NCI-H2107 treated with DMSO at 0.1 percent for 48 hours (cell line): ENCODE data around the gene CDX1.
A peak's percentile ranks its signal among the peaks of the same experiment; 100 is the strongest.

Source experiments
- DNase-seq: peaks from one replicate; lab custom pipeline; 2025; ENCODE audit not compliant: unreplicated experiment; lab: John Stamatoyannopoulos, UW

Gene CDX1

DNA sequence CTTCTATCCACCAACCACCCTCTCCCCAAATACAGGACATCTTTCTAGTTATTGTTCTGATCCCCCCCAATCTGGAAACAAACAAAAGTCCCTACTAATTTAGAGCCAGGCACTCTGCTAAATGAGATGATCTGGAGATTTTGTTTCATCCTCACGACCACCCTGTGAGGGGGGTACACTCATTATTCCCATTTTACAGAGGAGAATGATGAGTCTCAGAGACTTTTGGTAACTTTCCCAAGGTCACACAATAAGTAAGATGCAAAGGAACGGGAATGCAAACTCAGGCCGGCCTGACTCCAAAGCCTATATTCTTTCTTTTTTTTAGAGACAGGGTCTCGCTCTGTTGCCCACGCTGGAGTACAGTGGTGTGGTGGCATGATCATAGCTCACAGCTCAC is 20.3 kb upstream of the CDX1 start:
- no peak for DNase-seq

DNA sequence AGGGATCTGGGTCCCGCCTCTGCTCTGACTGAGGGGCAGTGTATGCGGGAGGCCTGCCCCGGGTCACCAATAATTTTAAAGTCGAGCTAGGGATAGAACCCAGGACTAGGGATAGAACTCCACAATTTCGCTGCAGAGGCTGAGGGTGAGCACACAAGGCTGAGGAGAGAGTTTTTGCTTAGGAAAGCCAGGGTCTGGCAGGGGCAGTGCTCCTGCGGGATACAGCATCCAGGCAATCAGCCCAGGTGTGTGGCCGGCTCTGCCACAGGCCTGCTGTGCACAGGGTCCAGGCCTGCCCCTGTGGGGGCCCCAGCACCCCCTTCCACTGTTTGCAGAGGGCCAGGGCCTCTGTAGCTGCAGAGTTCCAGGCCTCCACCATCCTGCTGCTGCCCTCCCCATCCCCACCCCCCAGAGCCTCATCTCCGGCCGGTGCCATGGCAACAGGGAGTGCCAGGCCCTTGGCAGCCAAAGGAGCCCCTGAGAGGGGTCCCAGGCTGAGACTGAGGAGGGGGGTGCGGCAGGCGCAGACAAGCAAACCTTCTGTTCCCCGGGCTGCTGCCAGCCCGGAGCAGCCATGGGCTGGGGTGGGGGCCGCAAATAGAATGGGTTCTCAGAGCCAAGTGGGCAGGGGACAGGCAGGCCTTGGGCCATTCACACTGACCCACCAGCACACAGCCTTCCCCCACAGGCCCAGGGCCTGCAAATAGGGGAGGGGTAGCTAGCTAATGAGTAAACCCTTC is 19.5 kb upstream of the CDX1 start:
- DNase-seq: no peak

- no peak for DNase-seq
These were observed 18.9 kb upstream of the CDX1 start for GRCh38 chr5:150147670-150148069.

DNA sequence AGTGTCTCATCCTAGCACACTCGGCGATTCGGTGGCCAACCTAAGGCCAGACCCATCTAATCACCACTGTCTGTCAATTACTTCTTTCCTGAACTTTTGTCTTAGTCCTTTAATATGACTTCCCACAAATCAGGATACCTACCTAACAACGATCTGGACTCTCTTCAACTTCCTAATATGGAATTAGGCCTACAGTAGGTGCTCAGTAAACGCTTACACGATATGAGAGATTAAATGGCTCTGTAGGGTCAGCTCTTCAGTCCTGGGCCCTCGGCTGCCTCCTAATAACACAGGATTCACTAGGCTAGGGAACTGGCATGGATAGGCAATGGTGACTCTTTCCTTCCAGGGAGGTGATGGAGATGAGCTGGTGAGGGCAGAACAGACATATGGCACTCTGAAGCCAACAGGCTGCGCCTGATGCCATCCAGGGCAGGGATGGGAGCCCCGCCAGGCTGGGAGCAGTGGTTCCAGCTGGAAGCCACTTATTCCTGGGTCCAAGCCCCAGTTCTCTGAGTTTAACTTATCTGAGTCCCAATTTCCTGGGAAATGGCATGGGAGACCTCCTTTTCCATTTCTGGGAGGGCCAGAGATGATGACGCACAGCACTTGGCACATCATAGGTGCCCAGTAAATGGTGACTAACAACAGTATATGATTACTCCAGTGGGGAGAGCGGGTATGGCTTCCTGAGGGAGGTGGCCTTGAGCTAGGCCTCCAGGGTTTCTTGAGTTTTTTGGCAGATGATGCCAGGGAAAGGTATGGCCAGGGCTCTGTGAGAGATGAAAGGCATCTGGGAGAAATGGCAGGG is 18.3 kb upstream of the CDX1 start:
- DNase-seq: no peak

GRCh38 chr5:150149618-150150017 is 17.0 kb upstream of the CDX1 start:
- DNase-seq: no peak

DNA sequence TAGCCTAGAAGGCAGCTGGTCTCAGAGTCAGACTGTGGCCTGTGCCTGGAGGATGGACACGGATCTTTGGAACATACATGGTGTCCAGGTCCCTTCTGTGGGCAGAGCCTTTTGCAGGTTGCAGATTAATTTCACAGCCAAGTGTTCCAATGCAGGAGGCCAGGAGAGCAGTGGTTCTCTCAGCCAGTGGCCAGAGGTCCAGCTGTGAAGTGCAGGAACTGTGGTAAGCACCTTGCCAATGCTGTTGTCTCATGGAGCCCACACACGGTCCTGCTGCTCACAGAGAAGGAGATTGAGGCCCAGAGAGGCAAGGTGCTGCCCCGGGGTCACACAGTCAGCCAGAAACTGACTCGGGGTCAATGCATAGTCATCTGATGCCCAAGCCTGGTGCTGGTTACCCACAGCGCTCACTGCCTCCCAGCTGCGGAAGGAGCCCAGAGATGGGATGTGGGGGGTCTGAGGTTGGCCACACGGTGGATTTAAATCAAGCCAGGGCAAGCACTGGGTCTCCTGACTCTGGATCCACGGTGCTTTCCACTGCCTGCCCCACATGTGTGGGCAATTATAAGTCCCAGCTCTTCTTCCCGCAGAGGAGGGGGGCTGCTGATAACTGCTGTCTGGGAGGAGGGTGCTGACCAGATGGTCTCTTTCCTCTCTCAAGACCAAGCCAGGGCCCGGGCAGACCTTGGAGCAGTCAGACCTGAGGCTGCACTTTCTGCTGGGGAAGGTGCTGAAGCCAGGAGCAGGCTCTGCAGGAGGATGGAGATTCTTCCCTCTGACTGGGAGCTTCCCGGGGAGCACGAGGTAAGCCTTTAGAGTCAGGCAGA is 13.7 kb upstream of the CDX1 start:
- DNase-seq: no peak

DNA sequence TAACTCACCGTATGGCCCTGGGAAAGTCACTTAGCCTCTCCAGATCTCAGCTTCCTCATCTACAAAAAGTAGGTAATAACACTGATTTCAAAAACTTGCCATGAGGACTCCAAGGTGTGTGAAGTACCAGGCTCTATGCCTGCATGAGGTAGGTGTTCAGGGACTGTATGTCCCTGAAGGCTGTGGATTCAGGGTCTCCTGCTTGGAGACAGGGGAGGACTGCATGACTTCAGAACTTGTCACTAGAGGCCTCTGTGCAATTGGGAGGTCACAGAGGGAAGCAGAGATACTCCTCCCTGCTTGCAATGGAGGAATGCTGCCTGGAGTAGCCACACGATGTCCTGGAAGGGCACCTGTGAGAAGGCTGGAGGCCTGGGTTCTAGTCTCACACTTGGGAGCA is 13.1 kb upstream of the CDX1 start:
- no peak for DNase-seq

DNA sequence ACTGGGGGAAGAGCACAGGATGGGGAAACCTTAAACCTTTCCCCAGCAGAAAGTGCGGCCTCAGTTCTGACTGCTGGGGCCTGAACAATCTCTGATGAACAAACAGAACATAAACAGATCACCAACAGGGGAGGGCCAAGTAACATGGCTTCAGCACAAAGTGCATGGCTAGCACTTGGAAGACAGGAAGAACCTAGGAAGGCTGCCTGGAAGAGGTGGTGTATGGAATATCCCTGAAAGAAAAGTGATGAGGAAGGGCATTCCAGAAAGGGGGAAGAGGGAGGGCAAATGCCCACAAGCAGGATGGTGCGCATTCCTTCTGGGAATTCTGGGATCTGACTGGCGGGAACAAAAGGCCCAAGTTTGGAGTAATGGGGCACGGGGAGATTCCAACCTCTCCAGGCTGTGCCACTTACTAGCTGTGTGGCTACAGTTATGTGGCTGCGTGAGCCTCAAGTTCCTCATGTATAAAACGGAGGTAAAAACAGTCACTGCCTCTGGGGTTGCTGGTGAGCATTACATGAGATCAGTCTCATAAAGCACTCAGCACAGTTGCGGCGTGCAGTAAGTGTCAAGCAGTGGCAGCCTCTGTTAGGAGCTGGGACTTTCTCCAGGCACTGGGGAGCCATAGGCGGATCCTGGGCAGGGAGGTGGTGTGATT is 12.5 kb upstream of the CDX1 start:
- DNase-seq: no peak

DNA sequence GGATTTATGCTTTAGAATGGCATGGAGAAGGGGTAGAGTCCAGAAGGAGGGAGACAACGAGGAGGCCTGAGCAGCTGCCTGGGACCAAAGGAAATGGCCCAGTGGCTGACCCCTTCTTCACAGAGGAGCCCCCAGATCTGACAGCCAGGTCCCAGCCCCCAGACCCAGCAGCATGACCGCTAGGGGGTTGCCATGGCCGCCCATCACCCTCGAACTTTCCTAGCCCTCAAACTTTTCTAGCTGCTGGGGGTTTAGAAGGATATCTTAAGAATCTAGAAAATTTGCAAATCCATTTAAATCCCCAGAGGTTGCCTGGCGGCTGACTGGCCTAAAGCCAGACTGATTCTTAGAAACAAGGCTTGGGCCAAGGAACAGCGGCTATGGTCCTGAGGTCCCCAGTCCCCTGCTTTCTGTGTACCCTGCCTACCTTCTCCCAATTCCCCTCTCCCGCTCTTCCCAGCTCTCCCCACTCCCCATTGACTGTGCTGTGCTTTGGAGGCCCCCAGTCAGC is 11.9 kb upstream of the CDX1 start:
- DNase-seq: no peak

DNA sequence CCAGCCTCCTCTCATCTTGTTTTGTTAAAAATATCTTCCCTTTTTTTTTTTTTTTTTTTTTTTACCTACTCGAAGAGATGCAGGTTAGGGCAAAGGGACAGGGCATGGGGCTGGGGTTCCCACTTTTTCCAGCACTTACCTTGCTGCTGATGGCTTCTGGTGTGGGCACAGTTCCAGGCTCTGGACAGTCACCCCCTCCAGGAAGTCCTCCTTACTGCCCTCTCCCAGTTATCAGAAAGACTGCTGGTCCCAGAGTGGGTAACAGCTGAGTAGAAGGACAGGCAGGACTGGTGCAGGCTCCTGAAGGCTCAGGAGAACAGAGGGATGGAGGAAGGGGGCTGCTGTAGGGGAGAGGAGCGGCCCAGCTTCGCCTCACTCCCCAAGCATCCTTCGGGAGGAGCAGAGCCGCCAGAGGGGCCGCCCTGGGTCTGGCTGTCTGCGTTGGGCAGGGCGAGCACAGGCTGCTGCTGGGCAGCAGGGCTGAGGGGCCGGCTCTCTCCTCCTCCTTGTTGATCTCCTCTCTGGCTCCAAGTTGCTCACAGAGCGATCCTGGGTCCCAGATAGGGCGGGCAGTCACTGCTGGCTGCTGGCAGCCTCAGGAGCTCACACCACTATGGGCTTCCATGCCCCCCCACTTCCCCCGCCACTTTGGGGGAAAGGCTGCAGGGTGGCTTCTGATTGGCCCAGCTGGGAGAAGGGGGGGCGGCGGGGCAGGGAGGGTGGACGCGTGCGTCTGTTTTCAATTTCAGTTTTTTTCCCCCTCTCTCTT is 11.1 kb upstream of the CDX1 start, which contains the start of gene PDGFRB:
Gene PDGFRB, minus strand, starts transcription at position 588 of the 769 bp plus-strand sequence. CDS start 18,798 bp downstream, outside the sequence.
- no peak for DNase-seq

- no peak for DNase-seq
These were observed 10.6 kb upstream of the CDX1 start for GRCh38 chr5:150156027-150156368.

DNA sequence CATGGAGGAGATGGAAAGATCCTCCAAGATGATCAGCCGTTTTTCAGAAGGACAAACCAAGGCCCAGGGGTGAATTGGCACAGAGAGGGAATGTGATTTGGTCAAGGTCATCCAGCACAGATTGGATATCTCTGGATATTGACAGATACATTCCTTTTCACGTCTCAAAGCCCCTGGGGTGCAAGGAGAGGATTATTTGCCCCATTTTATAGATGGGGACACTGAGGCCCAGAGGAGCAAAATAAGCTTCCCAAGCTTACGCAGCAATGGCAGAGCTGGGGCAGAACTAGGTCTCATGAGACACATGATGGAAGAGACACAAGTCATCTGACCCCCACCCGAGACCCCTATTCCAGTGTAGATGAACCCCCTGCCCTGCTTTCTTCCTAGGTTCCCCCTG is 10.0 kb upstream of the CDX1 start:
- DNase-seq: no peak

DNA sequence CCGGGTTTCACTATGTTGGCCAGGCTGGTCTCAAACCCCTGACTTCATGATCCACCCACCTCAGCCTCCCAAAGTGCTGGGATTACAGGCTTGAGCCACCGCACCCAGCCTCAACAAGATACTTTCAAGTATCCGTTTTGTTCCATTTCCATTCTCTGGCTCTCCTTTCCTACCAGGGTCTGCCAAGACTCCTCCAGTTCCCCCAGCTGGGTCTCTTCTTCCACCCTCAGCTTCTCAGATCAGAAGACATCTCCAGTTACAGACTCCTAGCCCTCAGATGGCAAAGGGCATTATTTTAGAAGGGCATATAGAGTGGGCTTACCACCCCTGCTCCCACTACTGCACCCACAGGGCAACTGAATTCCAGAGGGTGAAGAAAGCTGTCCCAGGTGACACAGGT is 9.4 kb upstream of the CDX1 start:
- DNase-seq: no peak

DNA sequence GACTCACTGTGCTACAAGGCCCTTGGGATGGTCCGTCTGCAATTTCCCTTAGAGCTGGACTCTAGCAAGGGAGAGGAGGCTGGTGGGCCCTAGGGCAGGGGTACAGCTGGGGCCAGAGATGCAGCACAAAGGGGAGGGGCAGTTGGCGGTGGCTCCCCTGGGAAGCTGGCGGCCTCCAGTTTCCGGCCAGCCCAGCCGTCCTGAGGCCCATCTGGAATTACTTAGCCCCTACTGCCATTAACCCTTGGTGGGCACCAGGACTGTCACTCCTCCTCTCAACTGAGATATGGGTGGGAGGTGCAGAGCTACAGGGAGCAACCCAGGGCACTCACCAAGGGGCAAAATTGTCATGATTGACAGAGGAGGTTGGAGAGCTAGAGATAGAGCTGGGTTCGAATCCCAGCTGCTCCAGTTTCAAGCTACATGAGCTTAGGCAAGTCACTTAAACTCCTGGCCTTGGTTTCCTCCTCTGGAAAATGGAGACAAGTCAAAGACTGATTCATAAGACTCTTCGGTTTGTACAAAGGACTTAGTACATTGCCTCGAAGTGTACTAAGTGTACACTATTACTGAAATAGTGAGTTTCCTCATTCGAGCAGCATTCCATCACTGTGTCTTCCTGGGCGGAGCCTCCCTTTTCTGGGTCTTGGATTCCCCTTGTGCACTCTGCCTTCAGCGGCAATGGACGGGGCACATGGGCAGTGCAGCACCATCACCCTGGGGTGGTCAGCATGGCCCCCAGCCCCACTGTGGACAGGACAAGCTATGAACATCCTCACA is 8.2 kb upstream of the CDX1 start:
- DNase-seq: no peak

DNA sequence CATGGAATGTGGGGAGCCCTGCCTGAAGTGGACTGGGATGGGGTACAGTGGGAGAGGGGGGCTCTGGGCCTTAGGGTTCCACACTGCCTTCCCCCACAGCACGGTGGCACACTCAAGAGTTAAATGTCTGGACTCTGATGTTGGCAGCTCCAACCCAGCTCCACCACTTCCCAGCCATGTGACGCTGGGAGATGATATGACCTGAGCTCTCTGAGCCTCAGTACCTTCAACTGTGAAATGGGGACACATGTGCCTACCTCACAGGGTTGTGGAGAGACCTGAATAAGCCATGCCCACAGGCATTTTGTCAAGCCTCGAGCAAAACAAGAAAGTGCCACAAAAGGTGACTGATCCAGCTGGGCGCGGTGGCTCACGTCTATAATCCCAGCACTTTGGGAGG is 7.5 kb upstream of the CDX1 start:
- DNase-seq: no peak

DNA sequence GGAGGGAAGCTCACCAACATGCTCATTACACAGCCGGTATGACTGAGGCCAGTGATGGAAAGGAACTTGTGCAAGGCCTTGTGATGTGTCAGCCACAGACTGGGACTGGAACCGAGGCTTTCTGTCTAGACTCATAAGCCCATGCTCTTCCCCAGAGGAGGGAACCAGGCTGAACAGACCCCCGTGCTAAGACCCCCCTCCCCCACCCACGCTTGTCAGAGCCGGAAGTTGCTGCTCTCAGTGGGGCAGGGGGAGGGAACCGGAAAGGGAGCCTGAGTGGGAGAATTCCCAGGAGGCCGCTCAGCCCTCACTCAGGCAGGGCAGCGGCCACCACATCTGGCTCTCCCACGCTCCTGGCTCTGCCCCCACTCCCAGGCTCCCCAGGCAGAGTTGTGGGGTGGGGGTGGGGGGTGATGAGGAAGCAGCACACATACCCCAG is 6.8 kb upstream of the CDX1 start:
- DNase-seq: no peak

DNA sequence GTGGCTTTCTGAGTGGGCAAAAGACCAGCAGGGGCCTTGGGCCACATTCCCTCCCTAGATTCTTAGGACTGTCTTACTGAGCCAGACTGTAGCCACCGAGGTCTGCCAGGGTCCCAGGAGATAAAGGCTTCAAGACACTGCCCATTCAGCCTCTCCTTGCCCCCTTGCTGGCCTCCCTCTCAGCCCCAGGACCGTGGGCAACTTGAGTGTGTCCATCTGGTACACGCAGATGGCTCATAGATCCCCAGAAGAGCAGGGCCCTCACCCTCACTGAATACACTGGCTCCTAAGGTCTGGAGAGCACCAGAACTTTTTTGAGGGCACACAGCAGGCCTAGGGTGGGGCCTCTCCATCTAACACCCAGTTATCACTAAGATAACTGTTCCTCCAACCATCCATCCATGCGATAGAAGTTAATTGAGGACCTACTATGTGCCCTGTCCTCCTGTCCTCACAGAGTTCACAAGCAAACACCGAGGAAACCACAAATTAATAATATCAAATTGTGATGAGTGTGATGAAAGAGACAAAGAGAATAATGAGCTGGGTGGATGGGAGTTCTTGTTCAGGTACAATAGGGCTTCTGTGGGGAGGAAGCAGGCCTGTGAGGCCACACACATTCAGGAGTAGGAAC is 6.0 kb upstream of the CDX1 start:
- no peak for DNase-seq

GRCh38 chr5:150161242-150162141 is 5.1 kb upstream of the CDX1 start:
- DNase-seq: peak; percentile 17
